HT1080 (cell line): ENCODE measurements around the gene C11orf98. TPM values are rescaled to one million over a fixed set of nuclear protein-coding genes. Genes with fewer than 3 reads are reported as not detected.
"Not testable (repeated sequence)": the region's sequence is repeated elsewhere in the genome, so short reads cannot be mapped to it uniquely, and the experiment has no call there.

Experiments used
- DNase-seq: peaks from one replicate; pipeline ENCODE4 v3.0.0-alpha.2; 2015; ENCODE audit warnings: low read depth
- polyA plus RNA-seq, 2 experiments: library from polyadenylated mRNA; depleted of rRNA; stranded (reverse); fragments of >200 nt; gene quantifications; 2 replicates each; pipeline ENCODE4 v1.2.3, GENCODE V29; 2015
- total RNA-seq: library from RNA; depleted of rRNA; stranded (reverse); fragments of >200 nt; shearing (Covaris generic); gene quantifications from 2 replicates; pipeline ENCODE4 v1.2.3, GENCODE V29; 2014; rRNA removed

The C11orf98 gene
- 239 and 266 TPM in 2 replicates for total RNA-seq
- 172 and 179 TPM in 2 replicates for polyA plus RNA-seq (2015; cell fraction: cytosol; rRNA removed)
- 97.1 and 104 TPM in 2 replicates for polyA plus RNA-seq (2015; cell fraction: nucleus; rRNA removed)

DNA sequence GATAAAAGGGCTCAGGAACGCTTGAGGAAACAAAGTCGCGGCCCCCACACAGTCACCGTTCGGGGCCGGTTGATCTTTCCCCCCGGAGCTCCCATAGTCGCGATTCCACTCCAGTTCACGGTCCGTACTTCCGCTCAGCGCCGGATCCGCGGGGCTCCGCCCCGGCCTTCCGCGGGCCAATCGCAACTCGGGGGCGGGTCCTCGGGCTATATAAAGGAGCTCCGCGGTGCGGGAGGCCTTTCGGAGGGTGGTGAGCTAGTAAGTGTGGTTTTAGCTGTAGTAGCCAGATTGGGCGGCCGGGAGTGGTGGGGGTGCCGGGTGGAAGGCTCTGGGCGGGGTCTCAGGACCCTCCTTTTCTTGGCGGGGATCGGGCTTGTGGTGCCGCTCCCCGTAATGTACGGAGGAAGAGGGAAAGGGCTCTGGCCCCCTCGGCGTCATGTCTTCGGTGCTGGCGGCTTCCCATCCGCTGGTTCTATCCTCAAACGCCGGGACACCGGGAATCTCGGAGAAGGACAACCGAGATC, at the start of gene C11orf98, which contains the start of gene CSKMT:
C11orf98 (minus strand) TSS at position 136 of the 524 bp plus-strand sequence; CDS start at position 95, 41 bp downstream.
CSKMT (plus strand) TSS at position 238 of the 524 bp plus-strand sequence. CDS start 568 bp downstream, outside the sequence.
- DNase-seq, result peak; percentile 93

DNA sequence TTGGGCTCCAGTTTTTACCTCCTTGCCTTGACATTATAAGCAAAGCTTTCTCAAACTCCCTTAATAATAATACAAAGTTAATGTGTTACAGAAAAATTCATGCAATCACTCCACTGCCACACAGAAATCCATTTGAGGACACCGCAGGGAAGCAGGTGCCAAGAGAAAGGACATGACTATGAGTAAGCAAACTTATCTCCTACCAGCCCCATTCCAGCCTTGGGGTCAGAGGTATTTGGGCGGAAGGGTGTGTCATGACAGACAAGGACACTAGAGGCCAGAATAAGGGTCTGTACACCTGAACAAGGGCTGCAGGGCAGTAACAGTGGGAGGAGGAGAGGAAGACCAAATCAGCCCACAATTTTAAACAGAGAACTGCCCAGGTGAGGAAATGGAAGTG, 48.3 kb upstream of the C11orf98 start:
- DNase-seq, result no peak

GRCh38 chr11:62712861-62713260, 47.9 kb upstream of the C11orf98 start:
- DNase-seq, result no peak

DNA sequence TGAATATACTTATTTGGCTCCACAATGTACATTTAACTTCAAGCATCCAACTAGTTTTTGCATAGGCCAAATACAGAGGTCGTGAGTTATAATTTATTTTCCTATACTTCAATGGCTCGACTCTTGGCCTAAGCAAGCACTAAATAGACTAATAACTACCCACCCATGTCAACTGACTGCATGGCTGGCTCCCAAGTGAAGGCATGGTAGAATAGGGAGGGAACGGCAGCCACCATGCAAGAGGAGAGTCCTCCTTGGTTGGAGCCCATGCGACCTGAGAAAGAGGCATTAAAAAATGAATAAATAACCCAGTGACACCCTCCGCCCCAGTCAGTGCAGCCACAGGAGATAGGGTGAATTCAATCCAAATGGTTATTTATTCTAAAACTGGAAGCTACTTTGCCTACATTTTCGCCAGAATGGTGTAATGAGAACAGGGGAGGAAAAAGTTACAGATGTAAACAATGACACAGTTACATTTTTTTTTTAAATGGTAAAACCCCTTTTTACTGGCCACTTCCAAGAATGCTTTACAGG, 47.3 kb upstream of the C11orf98 start:
- no peak for DNase-seq

DNA sequence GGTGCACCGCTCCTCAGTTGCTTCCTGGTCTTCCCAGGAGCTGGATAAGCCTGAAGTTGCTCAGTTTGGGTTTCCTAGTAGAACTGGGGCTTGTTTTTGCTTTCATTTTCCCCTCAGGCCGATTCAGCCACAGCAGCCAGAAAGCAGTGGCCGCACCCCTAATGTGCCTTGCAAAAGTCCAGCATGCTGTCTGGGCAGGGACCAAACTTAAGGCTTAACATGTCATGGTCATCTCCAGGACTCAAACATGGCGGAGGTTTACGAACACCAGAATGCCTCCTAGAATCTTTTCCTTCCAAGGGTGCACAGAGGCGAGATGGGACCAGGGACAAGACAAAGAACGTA, 45.0 kb upstream of the C11orf98 start:
- no peak for DNase-seq

- peak; percentile 50 for DNase-seq
These were observed 44.4 kb upstream of the C11orf98 start for GRCh38 chr11:62709247-62710000.

DNA sequence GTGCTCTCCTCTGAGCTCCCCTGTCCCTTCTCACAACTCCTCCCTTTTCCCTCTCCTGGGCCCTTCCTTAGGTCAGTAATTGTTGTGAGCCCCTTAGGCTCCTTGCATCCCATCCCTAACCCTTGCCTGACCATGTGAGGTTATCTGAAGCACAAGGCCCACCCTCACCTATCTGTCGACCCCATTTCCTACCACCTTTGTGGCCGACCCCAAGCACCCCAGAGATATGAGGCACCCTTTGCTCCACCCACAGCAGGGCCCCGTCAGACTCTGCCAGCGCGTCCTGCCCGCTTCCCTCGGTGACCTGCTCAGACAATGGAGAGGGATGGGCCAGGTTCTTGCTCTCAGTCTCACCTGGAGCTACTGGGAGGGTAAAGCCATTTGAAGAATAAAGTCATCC, 43.8 kb upstream of the C11orf98 start:
- no peak for DNase-seq

DNA sequence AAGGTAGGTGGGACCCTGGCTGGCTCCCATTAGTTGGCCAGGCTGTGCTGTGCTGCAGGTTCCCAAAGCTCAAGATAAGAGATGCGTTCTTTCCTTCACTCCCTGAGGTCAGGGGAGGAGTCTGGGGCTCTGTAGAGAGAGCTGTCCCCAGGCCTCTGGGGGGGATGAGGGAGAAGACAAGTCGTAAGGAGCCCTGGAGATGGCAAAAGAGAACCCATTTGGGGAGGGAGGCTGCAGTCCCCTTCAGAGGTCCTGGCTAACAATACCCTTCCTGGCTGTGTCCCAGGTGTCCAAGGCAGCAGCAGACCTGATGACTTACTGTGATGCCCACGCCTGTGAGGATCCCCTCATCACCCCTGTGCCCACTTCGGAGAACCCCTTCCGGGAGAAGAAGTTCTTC, 43.4 kb upstream of the C11orf98 start:
- DNase-seq, result no peak

DNA sequence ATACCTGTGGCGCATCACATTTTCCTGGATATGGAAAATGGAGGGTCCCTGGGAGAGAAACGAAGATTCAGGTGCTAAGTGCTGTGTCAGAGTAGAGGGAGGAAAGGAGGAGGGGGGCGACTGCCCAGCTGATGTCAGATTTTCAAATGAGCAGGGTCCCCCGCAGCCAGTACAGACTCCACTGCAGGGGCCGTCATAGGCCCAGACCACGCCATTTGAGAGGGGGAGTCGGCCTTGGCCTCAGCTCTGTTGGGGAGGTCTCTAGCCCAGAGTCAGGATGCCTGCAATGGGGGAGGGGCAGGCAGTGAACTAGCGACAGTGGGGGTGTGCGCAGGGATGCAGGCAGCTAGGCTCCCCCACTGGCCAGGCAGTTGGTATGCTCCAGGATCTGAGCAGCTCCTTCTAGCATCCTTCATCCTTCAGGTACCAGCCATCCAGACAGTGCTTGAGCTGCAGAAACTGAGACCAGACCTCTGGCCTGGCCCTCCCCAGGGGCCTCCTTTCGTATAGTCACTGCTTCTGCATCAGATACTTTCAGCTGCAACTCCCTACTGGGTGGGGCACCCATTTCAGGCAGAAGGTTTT, 42.4 kb upstream of the C11orf98 start, which contains the start of the genes BSCL2 and GNG3:
BSCL2 (minus strand) TSS at position 148 of the 585 bp plus-strand sequence. CDS start 229 bp downstream, outside the sequence.
GNG3 (plus strand) TSS at position 400 of the 585 bp plus-strand sequence. CDS start 620 bp downstream, outside the sequence.
- no peak for DNase-seq

- no peak for DNase-seq
These were observed 41.8 kb upstream of the C11orf98 start for GRCh38 chr11:62706850-62707247.

DNA sequence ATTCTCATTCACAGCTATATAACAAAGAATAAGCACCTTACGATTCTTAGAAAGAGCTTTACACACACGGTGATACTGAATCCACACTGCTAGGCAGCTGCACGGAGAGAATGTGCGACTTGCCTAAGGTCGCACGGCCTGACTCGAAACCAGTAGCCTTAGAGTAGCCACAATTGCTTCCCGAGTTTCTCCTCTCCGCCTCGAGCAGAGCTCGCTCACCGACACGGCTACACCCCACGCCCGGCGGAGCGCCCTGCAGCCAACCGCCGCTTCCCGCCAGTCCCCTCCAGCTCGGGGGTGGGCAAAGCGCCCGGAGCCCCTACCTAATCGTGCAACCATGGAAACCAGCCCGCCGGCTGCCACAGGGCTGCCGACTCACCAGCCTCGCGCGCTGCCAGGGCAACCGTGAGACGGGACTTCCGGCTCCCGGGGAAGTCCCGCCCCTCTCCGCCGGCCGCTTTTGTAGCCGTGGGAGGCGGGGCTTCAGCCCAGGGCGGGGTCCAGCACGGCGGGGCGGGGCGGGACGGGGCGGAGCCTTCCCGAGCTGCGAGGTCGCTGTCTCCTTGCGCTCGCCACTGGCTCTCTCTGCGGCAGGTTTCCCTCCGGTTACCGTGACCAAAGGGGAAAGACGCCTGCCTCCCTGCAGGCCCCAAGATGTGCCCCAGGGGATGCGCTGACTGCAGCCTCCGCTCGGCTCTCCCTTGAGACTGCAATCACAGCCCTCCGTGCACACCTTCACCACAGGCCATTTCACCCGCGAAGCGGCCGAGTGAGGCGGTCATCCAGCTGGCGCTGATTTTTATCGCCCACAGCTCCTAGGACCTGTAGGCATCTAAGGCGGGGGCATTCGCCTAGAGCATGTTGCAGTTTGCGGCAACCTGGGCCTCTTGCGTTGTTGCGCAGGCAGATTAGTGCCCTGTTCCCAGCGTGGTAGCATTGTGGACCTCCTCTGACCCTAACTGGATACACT, 41.2 kb upstream of the C11orf98 start:
- peak; percentile 90 for DNase-seq

DNA sequence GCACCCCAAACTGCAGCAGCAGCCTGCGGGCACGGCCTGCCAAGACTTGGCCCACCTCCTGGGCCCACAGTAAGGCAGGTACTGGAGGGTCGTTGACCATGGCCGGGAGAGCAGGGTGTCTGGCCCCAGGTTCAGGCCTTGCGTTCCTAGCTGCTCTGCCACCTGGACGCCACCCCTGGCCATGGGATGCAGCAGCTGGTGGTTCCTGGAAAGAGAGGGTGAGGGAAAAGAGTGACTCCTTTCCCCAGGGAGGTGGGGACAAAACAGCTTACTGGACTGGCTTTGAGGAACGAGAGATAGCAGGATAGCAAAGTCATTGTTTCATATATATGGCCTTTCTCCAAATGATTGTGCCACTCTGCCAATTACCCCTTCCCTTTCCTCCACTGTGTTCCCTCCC, 40.4 kb upstream of the C11orf98 start:
- DNase-seq, result no peak

DNA sequence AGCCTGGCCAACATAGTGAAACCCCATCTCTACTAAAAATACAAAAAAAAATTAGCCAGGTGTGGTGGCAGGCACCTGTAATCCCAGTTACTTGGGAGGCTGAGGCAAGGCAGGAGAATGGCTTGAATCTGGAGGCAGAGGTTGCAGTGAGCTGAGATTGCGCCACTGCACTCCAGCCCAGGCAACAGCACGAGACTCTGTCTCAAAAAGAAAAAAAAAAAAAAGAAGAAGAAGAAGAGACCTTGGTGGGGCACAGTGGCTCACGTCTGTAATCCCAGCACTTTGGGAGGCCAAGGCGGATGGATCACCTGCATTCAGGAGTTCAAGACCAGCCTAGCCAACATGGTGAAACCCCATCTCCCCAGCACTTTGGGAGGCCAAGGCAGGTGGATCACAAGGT, 38.9 kb upstream of the C11orf98 start:
- not testable (repeated sequence) for DNase-seq

DNA sequence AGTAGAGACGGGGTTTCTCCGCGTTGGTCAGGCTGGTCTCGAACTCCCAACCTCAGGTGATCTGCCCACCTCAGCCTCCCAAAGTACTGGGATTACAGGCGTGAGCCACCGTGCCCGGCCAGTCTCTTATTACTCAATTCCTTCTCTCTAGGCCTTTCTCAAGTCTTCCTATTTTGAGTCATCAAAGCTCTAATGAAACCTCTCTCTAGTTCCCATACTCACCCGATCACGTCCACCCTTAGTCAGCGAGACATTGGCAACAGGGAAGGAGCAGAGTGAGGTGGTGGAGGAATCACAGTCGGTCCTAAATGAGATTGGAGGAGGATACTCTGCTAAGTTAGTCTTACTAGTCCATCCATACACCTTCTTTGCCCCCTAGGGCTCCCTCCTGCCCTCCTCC, 37.2 kb upstream of the C11orf98 start:
- no peak for DNase-seq

DNA sequence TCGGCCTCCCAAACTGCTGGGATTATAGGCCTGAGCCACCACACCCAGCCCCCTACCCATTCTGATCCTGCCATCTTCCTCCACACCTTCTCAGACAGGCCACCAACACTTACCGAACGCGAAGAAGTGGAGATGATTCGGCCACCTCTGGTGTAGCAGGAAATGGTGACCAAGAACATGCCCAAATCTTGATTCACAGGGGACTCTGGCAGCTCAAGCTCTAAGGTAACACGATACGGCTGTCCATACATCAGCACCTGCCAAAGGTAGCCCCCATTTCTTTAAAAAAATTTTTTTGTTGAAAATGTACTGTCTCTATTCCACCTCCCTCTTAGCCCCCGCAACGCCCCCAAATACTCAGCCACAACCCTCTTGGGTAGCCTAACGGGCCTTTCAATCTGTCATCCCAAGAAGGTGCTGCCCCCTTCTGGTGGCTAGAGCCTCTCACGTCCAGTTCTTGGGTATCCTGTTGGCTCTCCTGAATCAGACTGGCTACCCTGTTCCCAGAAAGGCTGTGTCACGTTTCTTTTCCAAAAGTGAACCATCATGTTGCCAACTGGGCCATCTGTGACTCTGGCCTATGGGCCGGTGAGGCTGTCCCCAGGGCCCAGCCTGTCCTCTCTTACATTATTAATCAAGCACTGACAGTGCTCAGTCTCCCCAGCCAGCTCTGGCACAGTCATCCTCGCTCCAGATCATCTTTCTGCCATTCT, 29.6 kb upstream of the C11orf98 start:
- DNase-seq, result peak; percentile 62

DNA sequence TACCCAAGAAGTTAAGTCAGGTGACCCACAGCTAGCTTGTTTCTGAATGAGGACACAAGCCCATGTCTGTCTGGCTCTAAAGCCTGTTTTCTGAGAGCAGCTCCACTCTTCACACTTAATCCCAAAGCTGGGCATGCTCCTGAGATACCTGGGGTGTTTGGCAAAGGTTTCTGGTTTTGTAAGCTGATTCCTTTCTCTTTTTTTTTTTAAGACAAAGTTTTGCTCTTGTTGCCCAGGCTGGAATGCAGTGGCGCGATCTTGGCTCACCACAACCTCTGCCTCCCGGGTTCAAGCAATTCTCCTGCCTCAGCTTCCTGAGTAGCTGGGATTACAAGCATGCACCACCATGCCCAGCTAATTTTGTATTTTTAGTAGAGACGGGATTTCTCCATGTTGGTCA, 28.6 kb upstream of the C11orf98 start:
- DNase-seq, result not testable (repeated sequence)

DNA sequence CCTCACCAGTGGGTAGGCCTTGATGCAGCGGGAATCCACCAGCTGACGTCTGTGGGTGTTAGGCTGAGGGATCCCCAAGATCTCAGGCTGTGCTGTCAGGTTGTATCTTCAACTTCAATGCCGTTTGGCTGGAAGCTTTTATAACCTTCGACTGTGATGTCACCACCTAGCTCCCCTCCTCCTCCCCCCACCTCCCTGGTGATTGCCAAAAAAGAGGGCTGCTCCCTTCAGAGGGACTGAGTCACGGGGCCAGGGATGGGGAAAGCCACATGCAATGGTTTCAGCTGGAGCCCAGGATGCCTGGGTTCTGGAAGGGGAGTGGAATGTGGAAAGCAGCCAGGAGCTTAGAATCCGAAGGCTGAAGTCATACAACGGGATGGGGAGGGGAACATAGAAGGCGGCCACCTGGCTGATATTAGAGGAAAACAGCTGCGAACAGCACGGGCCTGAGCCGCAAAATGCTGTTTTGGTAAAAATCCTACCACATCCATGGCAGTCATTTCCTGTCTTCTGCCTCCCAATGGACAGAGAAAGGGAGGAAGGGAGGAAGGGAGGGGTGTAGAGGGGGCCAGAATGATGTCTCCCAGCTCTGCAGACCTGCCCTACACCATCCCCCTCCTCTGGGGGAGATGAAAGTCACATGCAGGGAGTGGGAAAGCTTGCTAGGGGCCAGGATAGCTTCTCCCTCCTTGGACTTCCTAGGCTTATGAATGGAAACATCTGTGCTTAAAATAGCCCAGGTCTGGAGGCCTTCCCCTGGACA, 24.6 kb upstream of the C11orf98 start, which contains the start of gene LRRN4CL:
LRRN4CL (minus strand) TSS at position 110 of the 763 bp plus-strand sequence. CDS start 1,022 bp downstream, outside the sequence.
- peak; percentile 69 for DNase-seq

GRCh38 chr11:62688491-62688890, 23.5 kb upstream of the C11orf98 start:
- no peak for DNase-seq
